K562 (cell line): Measurements from ENCODE around the gene SLC1A4. TPM values are rescaled to one million over a fixed set of nuclear protein-coding genes. Genes with fewer than 3 reads are reported as not detected.
A peak's percentile ranks its signal among the peaks of the same experiment; 100 is the strongest.

Experiments used
- DACH1 ChIP-seq: fragments of 450-650 bp; IDR thresholded peaks from 2 replicates; pipeline ENCODE4 v1.6.1; 2018; ENCODE audit not compliant: partially characterized antibody
- EHMT2 ChIP-seq: fragments of 450-650 bp; IDR thresholded peaks from 2 replicates; pipeline ENCODE4 v1.6.1; 2018; ENCODE audit warnings: antibody characterized with exemption
- ELF1 ChIP-seq: fragments of 200-800 bp; sonication (Bioruptor generic); IDR thresholded peaks from 2 replicates; pipeline ENCODE4 v1.6.1; 2016; ENCODE audit warnings: missing genetic modification characterization, missing compliant biosample characterization
- ELK1 ChIP-seq: sonication (generic); formaldehyde crosslinking; IDR thresholded peaks from 2 replicates; pipeline ENCODE4 v1.8.1; 2022; ENCODE audit warnings: missing genetic modification reagents
- EP300 ChIP-seq: IDR thresholded peaks from 2 replicates; pipeline ENCODE4 v1.6.1; 2012; ENCODE audit warnings: low read length, improper control_type of control experiment
- ETS2 ChIP-seq: IDR thresholded peaks from 2 replicates; pipeline ENCODE4 v1.6.1; 2016; ENCODE audit warnings: borderline replicate concordance, missing genetic modification characterization, mild to moderate bottlenecking, moderate library complexity, missing compliant biosample characterization; ENCODE audit not compliant: poor library complexity, severe bottlenecking
- FOXK2 ChIP-seq, 2 experiments: fragments of 450-650 bp; IDR thresholded peaks in 1 of 2; conservative IDR thresholded peaks in 1 of 2; 2 replicates each; pipeline ENCODE4 v1.6.1; 2016; ENCODE audit warnings: low read depth in 2 of 2, mild to moderate bottlenecking in 1 of 2
- MCM3 ChIP-seq: fragments of 450-650 bp; IDR thresholded peaks from 2 replicates; pipeline ENCODE4 v1.6.1; 2016
- PHB2 ChIP-seq: fragments of 450-650 bp; IDR thresholded peaks from 2 replicates; pipeline ENCODE4 v1.6.1; 2017; ENCODE audit warnings: low read depth
- RCOR1 ChIP-seq, 2 experiments: IDR thresholded peaks; 2 replicates each; pipeline ENCODE4 v1.6.1; 2012; ENCODE audit warnings: low read depth in 2 of 2, low read length in 2 of 2, borderline replicate concordance in 1 of 2, improper control_type of control experiment in 1 of 2
- RFX5 ChIP-seq: IDR thresholded peaks from 2 replicates; pipeline ENCODE4 v1.6.1; 2011; ENCODE audit warnings: low read depth, mild to moderate bottlenecking, improper control_type of control experiment, low read length
- SIN3A ChIP-seq, 2 experiments: fragments of 150-350 bp in 1 of 2; IDR thresholded peaks; 2 replicates each; pipeline ENCODE4 v1.6.1; 2011 to 2016; ENCODE audit warnings: borderline replicate concordance in 2 of 2, low read depth in 2 of 2, low read length in 2 of 2, mild to moderate bottlenecking in 2 of 2, moderate library complexity in 2 of 2; ENCODE audit not compliant: control insufficient read depth in 1 of 2
- SMAD3 ChIP-seq: fragments of 450-650 bp; formaldehyde crosslinking; conservative IDR thresholded peaks from 2 replicates; pipeline ENCODE4 v1.4.0; 2020; ENCODE audit warnings: mild to moderate bottlenecking
- SMARCA5 ChIP-seq: fragments of 450-650 bp; IDR thresholded peaks from 2 replicates; pipeline ENCODE4 v1.6.1; 2016
- SPI1 ChIP-seq: IDR thresholded peaks from 2 replicates; pipeline ENCODE4 v1.6.1; 2011; ENCODE audit warnings: low read depth, low read length, control low read depth, borderline replicate concordance
- TEAD2 ChIP-seq: fragments of 450-650 bp; IDR thresholded peaks from 2 replicates; pipeline ENCODE4 v1.6.1; 2016; ENCODE audit warnings: missing genetic modification characterization, control low read depth, missing compliant biosample characterization
- TRIM24 ChIP-seq, 2 experiments: fragments of 450-650 bp; IDR thresholded peaks; 2 replicates each; pipeline ENCODE4 v1.6.1; 2016
- TRIM25 ChIP-seq: fragments of 450-650 bp; IDR thresholded peaks from 2 replicates; pipeline ENCODE4 v1.7.0; 2016; ENCODE audit warnings: borderline replicate concordance
- YBX1 ChIP-seq: fragments of 450-650 bp; IDR thresholded peaks from 2 replicates; pipeline ENCODE4 v1.7.1; 2016; ENCODE audit warnings: mild to moderate bottlenecking
- ZBED1 ChIP-seq: IDR thresholded peaks from 2 replicates; pipeline ENCODE4 v1.6.1; 2014
- ZNF282 ChIP-seq: sonication (generic); formaldehyde crosslinking; IDR thresholded peaks from 2 replicates; pipeline ENCODE4 v1.8.1; 2023; ENCODE audit warnings: missing genetic modification reagents
- ZNF551 ChIP-seq: fragments of 250-450 bp; sonication (Bioruptor Pico); IDR thresholded peaks from 2 replicates; pipeline ENCODE4 v1.5.0; 2021; ENCODE audit warnings: mild to moderate bottlenecking, moderate library complexity
- ZNF707 ChIP-seq: fragments of 250-450 bp; sonication (Bioruptor Pico); conservative IDR thresholded peaks from 2 replicates; pipeline ENCODE4 v1.8.0; 2022; ENCODE audit warnings: inconsistent platforms, mild to moderate bottlenecking, moderate library complexity
- ZNF785 ChIP-seq: fragments of 250-450 bp; sonication (Bioruptor Pico); IDR thresholded peaks from 2 replicates; pipeline ENCODE4 v1.4.0; 2020; ENCODE audit warnings: mild to moderate bottlenecking
- ZNF79 ChIP-seq: fragments of 250-450 bp; sonication (Bioruptor Pico); IDR thresholded peaks from 2 replicates; pipeline ENCODE4 v1.4.0; 2020; ENCODE audit warnings: low read depth, mild to moderate bottlenecking, moderate library complexity
- polyA plus RNA-seq, 8 experiments: library from polyadenylated mRNA; depleted of rRNA in 4 of 8; stranded (reverse) in 5 of 8; unstranded in 3 of 8; fragments of >200 nt; fragmentation: Nextera tagmentation in 2 of 8; fragmentation: Illumina TruSeq in 1 of 8; extraction: Ambion mirVana in 2 of 8; extraction: Trizol in 1 of 8; gene quantifications; 2 replicates each; pipeline versions ENCODE4 v1.2.1 to v1.2.3, GENCODE V29; 2011 to 2014; ENCODE audit warnings: inconsistent platforms in 1 of 8, missing spikeins in 1 of 8
- total RNA-seq, 7 experiments: library from RNA; depleted of rRNA in 6 of 7; stranded (reverse); fragments of >200 nt in 6 of 7; fragmentation: Illumina TruSeq in 2 of 7; extraction: Trizol in 2 of 7; gene quantifications; 2 replicates each; pipeline versions ENCODE4 v1.2.1 to v1.2.3, GENCODE V29; 2011 to 2021; ENCODE audit warnings: low replicate concordance in 1 of 7
- TF ChIP-seq, protein P1 (sequence below), 2 experiments: fragments of 450-650 bp; IDR thresholded peaks; 2 replicates each; pipeline ENCODE4 v1.6.1; 2018; ENCODE audit warnings: mild to moderate bottlenecking in 2 of 2, low read depth in 1 of 2; ENCODE audit not compliant: partially characterized antibody in 2 of 2

SLC1A4 gene
- total and polyA plus RNA-seq, 9 of the 15 experiments (the other 6 are each of a cell fraction or from before 2014, with no cell fraction given), result 4.4 to 24.0 (median 10.9) TPM

DNA sequence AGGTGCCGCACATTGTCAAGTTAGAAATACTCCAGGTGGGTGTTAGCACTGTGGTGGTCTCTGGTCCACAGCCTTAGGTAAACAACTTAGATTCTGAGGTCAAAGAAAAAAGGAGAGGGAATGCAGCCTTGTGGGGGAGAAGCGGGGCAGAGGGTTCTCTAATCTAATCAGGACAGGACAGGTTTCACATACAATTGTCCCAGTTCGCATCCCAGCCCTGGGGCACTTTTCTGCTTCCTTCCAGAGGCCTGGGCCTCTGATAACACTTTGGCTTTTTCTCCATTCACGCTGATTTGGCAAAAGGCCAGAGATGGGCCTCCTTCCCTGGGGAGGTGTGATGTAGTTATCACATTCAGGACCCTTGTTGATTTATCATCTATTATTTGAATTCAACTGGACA is 32.5 kb downstream of the SLC1A4 start (continued):
- TF ChIP-seq ETS2 (no peak), SMAD3 (CRISPR knock-in tag) (no peak), ELF1 (tag) (no peak), SMARCA5 (no peak), SIN3A (IDR thresholded peaks at IDR 0.05; ENCODE audit: borderline replicate concordance in 2 of 2, control insufficient read depth in 1 of 2, low read depth in 2 of 2, low read length in 2 of 2) (no peak), ELK1 (no peak), ZNF79 (CRISPR knock-in tag) (no peak), ZBED1 (0 out of 2 replicates have a peak, but pooled peaks have one; percentile 55), EP300 (peak; percentile 96), MCM3 (no peak), YBX1 (no peak), ZNF282 (CRISPR knock-in tag) (no peak), FOXK2 (conservative IDR thresholded peaks at IDR 0.05 in 1 of 2, IDR thresholded peaks at IDR 0.05 in 1 of 2; ENCODE audit: low read depth in 2 of 2) (peak in 1 of 2 experiments; percentile 62; a peak in 3 of 4 replicates), PHB2 (peak; percentile 88), RFX5 (no peak), RCOR1 (IDR thresholded peaks at IDR 0.05; ENCODE audit: borderline replicate concordance in 1 of 2, low read depth in 2 of 2, low read length in 2 of 2) (peak; percentile 64 to 97; a peak in 3 of 4 replicates), DACH1 (no peak), TEAD2 (tag) (no peak), TRIM25 (no peak), ZNF785 (CRISPR knock-in tag) (no peak), SPI1 (no peak), TRIM24 (IDR thresholded peaks at IDR 0.05) (peak; percentile 83 to 92), ZNF551 (no peak), ZNF707 (CRISPR knock-in tag) (no peak), EHMT2 (no peak)
- TF ChIP-seq, protein P1, sequence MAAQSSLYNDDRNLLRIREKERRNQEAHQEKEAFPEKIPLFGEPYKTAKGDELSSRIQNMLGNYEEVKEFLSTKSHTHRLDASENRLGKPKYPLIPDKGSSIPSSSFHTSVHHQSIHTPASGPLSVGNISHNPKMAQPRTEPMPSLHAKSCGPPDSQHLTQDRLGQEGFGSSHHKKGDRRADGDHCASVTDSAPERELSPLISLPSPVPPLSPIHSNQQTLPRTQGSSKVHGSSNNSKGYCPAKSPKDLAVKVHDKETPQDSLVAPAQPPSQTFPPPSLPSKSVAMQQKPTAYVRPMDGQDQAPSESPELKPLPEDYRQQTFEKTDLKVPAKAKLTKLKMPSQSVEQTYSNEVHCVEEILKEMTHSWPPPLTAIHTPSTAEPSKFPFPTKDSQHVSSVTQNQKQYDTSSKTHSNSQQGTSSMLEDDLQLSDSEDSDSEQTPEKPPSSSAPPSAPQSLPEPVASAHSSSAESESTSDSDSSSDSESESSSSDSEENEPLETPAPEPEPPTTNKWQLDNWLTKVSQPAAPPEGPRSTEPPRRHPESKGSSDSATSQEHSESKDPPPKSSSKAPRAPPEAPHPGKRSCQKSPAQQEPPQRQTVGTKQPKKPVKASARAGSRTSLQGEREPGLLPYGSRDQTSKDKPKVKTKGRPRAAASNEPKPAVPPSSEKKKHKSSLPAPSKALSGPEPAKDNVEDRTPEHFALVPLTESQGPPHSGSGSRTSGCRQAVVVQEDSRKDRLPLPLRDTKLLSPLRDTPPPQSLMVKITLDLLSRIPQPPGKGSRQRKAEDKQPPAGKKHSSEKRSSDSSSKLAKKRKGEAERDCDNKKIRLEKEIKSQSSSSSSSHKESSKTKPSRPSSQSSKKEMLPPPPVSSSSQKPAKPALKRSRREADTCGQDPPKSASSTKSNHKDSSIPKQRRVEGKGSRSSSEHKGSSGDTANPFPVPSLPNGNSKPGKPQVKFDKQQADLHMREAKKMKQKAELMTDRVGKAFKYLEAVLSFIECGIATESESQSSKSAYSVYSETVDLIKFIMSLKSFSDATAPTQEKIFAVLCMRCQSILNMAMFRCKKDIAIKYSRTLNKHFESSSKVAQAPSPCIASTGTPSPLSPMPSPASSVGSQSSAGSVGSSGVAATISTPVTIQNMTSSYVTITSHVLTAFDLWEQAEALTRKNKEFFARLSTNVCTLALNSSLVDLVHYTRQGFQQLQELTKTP (IDR thresholded peaks at IDR 0.05; ENCODE audit: low read depth in 1 of 2, partially characterized antibody in 2 of 2), result peak in 1 of 2 experiments; percentile 27
